Occipital lobe (tissue), 2 donors: Measurements from ENCODE around the gene EHD4. TPM values are rescaled to one million over a fixed set of nuclear protein-coding genes. Genes with fewer than 3 reads are reported as not detected.

Experiments used
- DNase-seq: peaks from one replicate; lab custom pipeline; 2025; lab: John Stamatoyannopoulos, UW
- total RNA-seq: library from RNA; depleted of rRNA; stranded (reverse); fragments of >200 nt; gene quantifications from one replicate; pipeline ENCODE4 v1.2.3, GENCODE V29; 2014

The EHD4 gene
- total RNA-seq, 1 donor from 2014 or later, result 2.2 TPM

DNA sequence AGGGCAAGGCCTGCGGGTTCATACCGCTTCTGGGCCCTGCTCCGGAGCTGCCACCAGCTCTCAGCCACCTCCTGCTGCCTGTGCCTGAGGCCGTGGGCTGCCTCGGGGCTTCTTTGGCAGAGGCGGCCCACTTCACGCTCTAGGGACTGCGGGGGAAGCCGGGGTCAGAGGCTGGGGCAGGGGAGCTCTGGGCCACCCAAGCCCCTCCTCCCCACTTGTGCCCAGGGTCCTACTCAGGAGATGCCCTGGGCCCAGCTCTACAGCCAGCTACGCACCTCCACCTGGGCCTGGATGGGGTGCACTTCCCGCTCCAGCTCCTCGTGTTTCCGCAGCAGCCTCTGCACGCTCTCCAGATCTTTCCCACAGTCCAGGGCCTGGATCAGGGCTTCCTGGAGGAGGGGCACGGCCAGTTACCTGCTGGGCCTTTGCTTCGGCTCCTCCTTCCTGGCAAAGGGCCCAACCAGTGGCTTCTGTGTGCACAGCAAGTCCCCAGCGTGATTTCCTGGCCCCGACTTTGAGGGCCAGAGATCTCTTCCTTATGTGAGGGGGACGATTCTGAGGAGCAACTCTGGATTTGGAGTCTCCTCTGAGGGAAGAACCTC, 109.7 kb downstream of the EHD4 start:
- DNase-seq, result no peak

- no peak for DNase-seq
Measured at GRCh38 chr15:41861736-41862356, 110.5 kb downstream of the EHD4 start.

GRCh38 chr15:41860049-41860828, 112.1 kb downstream of the EHD4 start:
- DNase-seq, result no peak

DNA sequence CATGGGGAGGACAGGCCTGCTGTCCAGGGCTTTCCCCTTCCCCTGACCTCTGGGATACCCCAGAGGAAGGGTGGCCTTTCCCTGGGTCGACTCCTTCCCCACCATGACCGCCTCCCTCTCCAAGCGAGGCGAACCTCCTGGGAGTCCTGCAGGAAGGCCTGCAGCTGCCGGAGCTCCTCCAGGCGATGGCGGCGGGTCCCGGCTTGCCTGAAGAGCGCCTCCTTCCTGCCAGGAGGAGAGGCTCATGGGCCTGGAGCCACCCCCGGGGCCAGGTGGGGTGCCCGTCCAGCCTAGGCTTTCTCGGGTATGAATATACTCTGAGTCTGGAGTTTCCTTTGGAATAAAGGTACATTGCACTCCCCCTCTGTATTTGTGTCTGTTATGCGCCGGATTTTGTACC, 113.6 kb downstream of the EHD4 start:
- DNase-seq, result no peak

DNA sequence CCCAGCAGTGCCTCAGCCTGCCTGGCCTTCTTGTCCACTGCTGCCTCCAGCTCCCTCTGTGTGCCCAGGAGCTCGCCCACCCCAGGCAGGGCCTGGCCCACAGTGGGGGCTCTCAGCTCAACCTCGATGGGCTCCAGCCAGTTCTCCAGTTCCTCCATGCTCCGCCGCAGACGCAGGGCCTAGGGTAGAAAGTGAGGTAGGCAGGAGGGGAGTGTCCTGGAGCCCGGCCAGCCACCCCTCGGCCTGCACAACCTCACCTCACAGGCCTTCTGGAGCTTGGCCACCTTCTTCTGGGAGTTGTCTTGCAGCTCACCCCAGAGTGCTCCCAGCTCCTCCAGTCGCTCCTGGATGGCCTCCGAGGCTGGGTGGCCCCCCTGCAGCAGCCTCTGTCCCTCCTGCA, 115.0 kb downstream of the EHD4 start:
- no peak for DNase-seq

- DNase-seq, result no peak
Measured at GRCh38 chr15:41856716-41857115, 115.6 kb downstream of the EHD4 start.

- DNase-seq, result no peak
Measured at GRCh38 chr15:41856262-41856661, 116.1 kb downstream of the EHD4 start.

GRCh38 chr15:41855261-41855961, 116.9 kb downstream of the EHD4 start:
- DNase-seq, result no peak

- DNase-seq, result no peak
Measured at GRCh38 chr15:41854443-41854842, 117.9 kb downstream of the EHD4 start.

- no peak for DNase-seq
Measured at GRCh38 chr15:41853831-41854230, 118.5 kb downstream of the EHD4 start.

GRCh38 chr15:41852736-41853590, 119.4 kb downstream of the EHD4 start:
- DNase-seq, result no peak

GRCh38 chr15:41851755-41852370, 120.5 kb downstream of the EHD4 start:
- DNase-seq, result no peak

GRCh38 chr15:41851167-41851523, 121.2 kb downstream of the EHD4 start:
- DNase-seq, result no peak

- DNase-seq, result no peak
Measured at GRCh38 chr15:41850482-41851166, 121.7 kb downstream of the EHD4 start.

DNA sequence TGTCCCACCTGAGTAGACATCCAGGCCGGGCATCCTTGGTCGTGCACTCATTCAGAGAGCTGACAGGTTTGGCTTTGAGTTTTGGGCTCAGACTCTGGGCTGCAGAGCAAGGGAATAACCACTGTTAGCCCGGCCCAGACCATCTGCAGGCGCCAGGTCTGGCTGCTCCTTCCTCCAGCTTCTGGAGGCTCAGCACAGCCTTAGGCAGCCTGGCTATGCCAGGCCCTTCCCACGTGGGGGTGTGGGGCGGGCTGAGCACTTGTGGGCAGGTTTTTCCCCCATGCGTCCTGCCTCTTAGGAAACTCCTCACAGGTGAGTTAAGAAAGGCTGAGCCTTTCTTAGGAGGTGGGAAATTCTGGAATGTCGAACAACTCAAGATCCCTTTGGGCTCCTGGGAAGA, 122.5 kb downstream of the EHD4 start:
- no peak for DNase-seq

GRCh38 chr15:41849204-41849603, 123.2 kb downstream of the EHD4 start:
- no peak for DNase-seq

GRCh38 chr15:41848631-41849030, 123.7 kb downstream of the EHD4 start:
- no peak for DNase-seq

- no peak for DNase-seq
Measured at GRCh38 chr15:41847981-41848380, 124.4 kb downstream of the EHD4 start.

DNA sequence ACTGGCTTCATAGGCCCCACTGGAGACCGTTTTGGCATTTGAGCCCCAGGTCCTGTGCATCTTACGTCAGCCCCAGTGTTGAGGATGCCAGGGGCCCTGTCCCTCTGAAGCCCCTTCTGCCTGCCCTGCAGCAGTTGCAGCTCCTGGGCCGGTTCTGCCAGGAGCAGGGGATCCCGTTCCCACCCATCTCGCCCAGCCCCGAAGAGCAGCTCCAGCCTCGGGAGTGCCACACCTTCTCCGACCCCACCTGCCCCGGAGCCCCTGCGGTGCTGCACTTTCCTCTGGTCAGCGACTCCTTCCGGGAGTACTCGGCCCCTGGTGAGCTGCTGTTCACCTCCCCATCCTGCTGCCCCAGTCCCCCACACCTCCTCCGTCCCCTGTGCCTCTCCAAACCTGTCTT, 125.2 kb downstream of the EHD4 start:
- DNase-seq, result no peak
